GM23338 (cell line): Measurements from ENCODE around the gene SENP5. TPM values are rescaled to one million over a fixed set of nuclear protein-coding genes. Genes with fewer than 3 reads are reported as not detected.

Source experiments
- ATAC-seq: fragments of 200-7000 bp; cut with Tn5 transposase; 3 replicates; pipeline ENCODE4 v1.9.1; 2020
- DNase-seq: peaks from one replicate; pipeline ENCODE4 v3.0.0-alpha.2; 2015; ENCODE audit warnings: low spot score
- H2AFZ ChIP-seq: fragments of 200-600 bp; sonication (generic); 2 replicates; pipeline ENCODE4 v1.8.0; 2016; ENCODE audit warnings: antibody characterized with exemption, mild to moderate bottlenecking, moderate library complexity
- H3F3A ChIP-seq: fragments of 200-600 bp; sonication (generic); replicated peaks from 2 replicates; pipeline ENCODE4 v1.8.0; 2017; ENCODE audit warnings: antibody characterized with exemption, mixed run types, low read depth
- H3K27ac ChIP-seq: fragments of 200-600 bp; sonication (generic); 2 replicates; pipeline ENCODE4 v1.6.1; 2016; ENCODE audit warnings: low read depth
- H3K27me3 ChIP-seq: fragments of 200-600 bp; sonication (generic); 2 replicates; pipeline ENCODE4 v1.8.0; 2016; ENCODE audit warnings: mild to moderate bottlenecking, mixed run types, moderate library complexity; ENCODE audit not compliant: insufficient read depth
- H3K36me3 ChIP-seq: fragments of 200-600 bp; sonication (generic); 2 replicates; pipeline ENCODE4 v1.8.0; 2016; ENCODE audit warnings: mild to moderate bottlenecking; ENCODE audit not compliant: insufficient read depth
- H3K4me1 ChIP-seq: fragments of 200-600 bp; sonication (generic); 2 replicates; pipeline ENCODE4 v1.8.0; 2016; ENCODE audit warnings: mild to moderate bottlenecking, moderate library complexity; ENCODE audit not compliant: insufficient read depth
- H3K4me2 ChIP-seq: fragments of 200-600 bp; sonication (generic); 2 replicates; pipeline ENCODE4 v1.7.1; 2017; ENCODE audit warnings: mixed run types
- H3K4me3 ChIP-seq: fragments of 200-600 bp; sonication (generic); 2 replicates; pipeline ENCODE4 v1.6.1; 2016; ENCODE audit warnings: mixed run types
- H3K79me2 ChIP-seq: fragments of 200-600 bp; sonication (generic); replicated peaks from 2 replicates; pipeline ENCODE4 v1.8.0; 2017; ENCODE audit warnings: mild to moderate bottlenecking; ENCODE audit not compliant: insufficient read depth
- H3K9me2 ChIP-seq: fragments of 200-600 bp; sonication (generic); 2 replicates; pipeline ENCODE4 v1.8.0; 2017; ENCODE audit not compliant: insufficient read depth
- H4K20me1 ChIP-seq: fragments of 200-600 bp; sonication (generic); replicated peaks from 2 replicates; pipeline ENCODE4 v1.8.0; 2017; ENCODE audit warnings: mild to moderate bottlenecking; ENCODE audit not compliant: insufficient read depth
- H3K27ac Mint-ChIP-seq: 2 replicates; pipeline ENCODE4 v1.8.0; 2020; ENCODE audit warnings: inconsistent platforms, mild to moderate bottlenecking, moderate library complexity, mixed read lengths
- H3K27me3 Mint-ChIP-seq: 3 replicates; pipeline ENCODE4 v1.8.0; 2022; ENCODE audit warnings: low read depth, mild to moderate bottlenecking, moderate library complexity, mixed read lengths, inconsistent platforms; ENCODE audit not compliant: insufficient read depth, poor library complexity
- H3K36me3 Mint-ChIP-seq: 3 replicates; pipeline ENCODE4 v1.8.0; 2021; ENCODE audit warnings: low read depth, mild to moderate bottlenecking, inconsistent platforms, moderate library complexity, mixed read lengths
- H3K4me1 Mint-ChIP-seq: 3 replicates; pipeline ENCODE4 v1.8.0; 2020; ENCODE audit warnings: mild to moderate bottlenecking, inconsistent platforms, mixed read lengths
- H3K4me3 Mint-ChIP-seq: 3 replicates; pipeline ENCODE4 v1.8.0; 2021; ENCODE audit warnings: moderate library complexity, mild to moderate bottlenecking, inconsistent platforms, mixed read lengths
- H3K9me3 Mint-ChIP-seq: 3 replicates; pipeline ENCODE4 v1.8.0; 2020; ENCODE audit warnings: moderate library complexity, mild to moderate bottlenecking, inconsistent platforms, mixed read lengths
- CREB1 ChIP-seq: fragments of 250-450 bp; sonication (Bioruptor Pico); IDR thresholded peaks from 2 replicates; pipeline ENCODE4 v1.5.0; 2020; ENCODE audit warnings: low read depth, mild to moderate bottlenecking, moderate library complexity
- CTCF ChIP-seq, 2 experiments: fragments of 200-600 bp in 1 of 2; sonication (generic) in 1 of 2; conservative IDR thresholded peaks; 2 replicates each; pipeline versions ENCODE4 v1.5.1 to v1.6.1; 2016 to 2017; ENCODE audit warnings: antibody characterized with exemption in 2 of 2, low read depth in 2 of 2, mild to moderate bottlenecking in 2 of 2, moderate library complexity in 1 of 2
- ETS1 ChIP-seq: IDR thresholded peaks from 2 replicates; pipeline ENCODE4 v1.6.1; 2016; ENCODE audit warnings: antibody characterized with exemption
- EZH2 ChIP-seq: fragments of 200-600 bp; sonication (generic); IDR thresholded peaks from one replicate; pipeline ENCODE4 v1.8.0; 2017; ENCODE audit warnings: antibody characterized with exemption, mild to moderate bottlenecking, low read depth; ENCODE audit not compliant: unreplicated experiment
- EZH2phosphoT487 ChIP-seq: fragments of 200-600 bp; sonication (generic); IDR thresholded peaks from one replicate; pipeline ENCODE4 v1.8.1; 2018; ENCODE audit warnings: antibody characterized with exemption; ENCODE audit not compliant: unreplicated experiment
- JUNB ChIP-seq: IDR thresholded peaks from one replicate; pipeline ENCODE4 v1.6.1; 2016; ENCODE audit warnings: antibody characterized with exemption; ENCODE audit not compliant: unreplicated experiment
- NANOG ChIP-seq: IDR thresholded peaks from 2 replicates; pipeline ENCODE4 v1.6.1; 2016; ENCODE audit warnings: antibody characterized with exemption, borderline replicate concordance
- POLR2AphosphoS5 ChIP-seq: IDR thresholded peaks from 2 replicates; pipeline ENCODE4 v1.6.1; 2016; ENCODE audit warnings: antibody characterized with exemption, low read depth
- STAT1 ChIP-seq: IDR thresholded peaks from one replicate; pipeline ENCODE4 v1.6.1; 2016; ENCODE audit warnings: antibody characterized with exemption; ENCODE audit not compliant: unreplicated experiment
- ZNF114 ChIP-seq: fragments of 250-450 bp; sonication (Bioruptor Pico); IDR thresholded peaks from 2 replicates; pipeline ENCODE4 v1.5.0; 2020; ENCODE audit warnings: mild to moderate bottlenecking, moderate library complexity
- ZNF331 ChIP-seq: fragments of 250-450 bp; sonication (Bioruptor Pico); IDR thresholded peaks from 2 replicates; pipeline ENCODE4 v1.5.0; 2020; ENCODE audit warnings: low read depth, mild to moderate bottlenecking, moderate library complexity
- polyA plus RNA-seq: library from polyadenylated mRNA; unstranded; fragments of >200 nt; fragmentation: Nextera tagmentation; extraction: Ambion mirVana; gene quantifications from 2 replicates; pipeline ENCODE4 v1.2.1, GENCODE V29; 2016
- total RNA-seq: library from RNA; depleted of rRNA; stranded (reverse); fragments of >200 nt; shearing (Covaris generic); gene quantifications from 2 replicates; pipeline ENCODE4 v1.2.3, GENCODE V29; 2014
- TF ChIP-seq, protein P1 (sequence below): IDR thresholded peaks from one replicate; pipeline ENCODE4 v1.6.1; 2018; ENCODE audit warnings: antibody characterized with exemption; ENCODE audit not compliant: unreplicated experiment
- TF ChIP-seq, protein P2 (sequence below): fragments of 250-450 bp; sonication (Bioruptor Pico); IDR thresholded peaks from 2 replicates; pipeline ENCODE4 v1.5.0; 2020; ENCODE audit warnings: mild to moderate bottlenecking, moderate library complexity

SENP5 gene
- total and polyA plus RNA-seq, 2 experiments from 2014 or later, result 12.2 to 34.3 TPM

DNA sequence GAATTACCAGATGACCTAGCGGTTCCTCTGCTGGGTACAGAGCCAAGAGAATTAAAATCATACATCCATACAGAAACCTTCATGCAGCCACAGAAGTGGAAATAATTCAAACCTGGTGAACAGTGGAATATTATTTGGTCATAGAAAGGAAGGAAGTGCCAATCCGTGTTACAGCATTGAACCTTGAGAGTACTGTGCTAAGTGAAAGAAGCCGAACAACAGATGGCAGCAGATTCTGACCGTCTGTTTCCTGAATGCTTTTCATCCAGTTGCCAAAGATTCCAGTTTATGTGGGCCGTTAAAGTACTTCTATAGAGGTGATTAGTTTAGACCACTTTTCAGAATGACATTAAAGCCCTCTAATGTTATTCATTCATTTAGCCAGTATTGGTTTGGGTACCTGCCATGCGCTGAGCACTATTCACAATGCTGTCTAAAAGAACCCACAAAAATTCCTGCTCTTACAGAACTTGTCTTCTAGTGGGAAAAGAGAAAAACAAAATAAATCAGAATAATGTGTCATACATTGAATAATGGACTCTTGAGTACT lies 45.8 kb upstream of the SENP5 start:
- Histone ChIP-seq H3K4me1 (no peaks in the 10 kb centered on the region), H3K36me3 (peaks cover 70% of the 10 kb centered on the region), H3K79me2 (no peaks in the 10 kb centered on the region), H3K4me3 (no peak overlapping the region), H3K4me2 (no peak overlapping the region), H3K27me3 (no peaks in the 10 kb centered on the region), H3K27ac (no peak overlapping the region), H3F3A (no peaks in the 10 kb centered on the region; the same call in 1 of the 2 replicates), H2AFZ (no peak overlapping the region), H3K9me2 (no peaks in the 10 kb centered on the region), H4K20me1 (peaks cover 3% of the 10 kb centered on the region)
- no peaks in the 10 kb centered on the region; the same call in 2 of the 3 replicates for H3K9me3 Mint-ChIP-seq
- H3K4me1 Mint-ChIP-seq, result no peaks in the 10 kb centered on the region
- DNase-seq, result no peak
- peaks cover 70% of the 10 kb centered on the region for H3K36me3 Mint-ChIP-seq
- H3K4me3 Mint-ChIP-seq, result no peak overlapping the region
- H3K27me3 Mint-ChIP-seq, result peaks cover 2% of the 10 kb centered on the region
- H3K27ac Mint-ChIP-seq, result no peak overlapping the region
- TF ChIP-seq ZNF331 (no peak), NANOG (no peak), ETS1 (no peak), EZH2 (no peak), CREB1 (CRISPR knock-in tag) (no peak), POLR2AphosphoS5 (no peak), STAT1 (no peak), EZH2phosphoT487 (no peak), CTCF (conservative IDR thresholded peaks at IDR 0.05; ENCODE audit: low read depth in 2 of 2) (no peak), JUNB (no peak), ZNF114 (CRISPR knock-in tag) (no peak)
- TF ChIP-seq, protein P1, sequence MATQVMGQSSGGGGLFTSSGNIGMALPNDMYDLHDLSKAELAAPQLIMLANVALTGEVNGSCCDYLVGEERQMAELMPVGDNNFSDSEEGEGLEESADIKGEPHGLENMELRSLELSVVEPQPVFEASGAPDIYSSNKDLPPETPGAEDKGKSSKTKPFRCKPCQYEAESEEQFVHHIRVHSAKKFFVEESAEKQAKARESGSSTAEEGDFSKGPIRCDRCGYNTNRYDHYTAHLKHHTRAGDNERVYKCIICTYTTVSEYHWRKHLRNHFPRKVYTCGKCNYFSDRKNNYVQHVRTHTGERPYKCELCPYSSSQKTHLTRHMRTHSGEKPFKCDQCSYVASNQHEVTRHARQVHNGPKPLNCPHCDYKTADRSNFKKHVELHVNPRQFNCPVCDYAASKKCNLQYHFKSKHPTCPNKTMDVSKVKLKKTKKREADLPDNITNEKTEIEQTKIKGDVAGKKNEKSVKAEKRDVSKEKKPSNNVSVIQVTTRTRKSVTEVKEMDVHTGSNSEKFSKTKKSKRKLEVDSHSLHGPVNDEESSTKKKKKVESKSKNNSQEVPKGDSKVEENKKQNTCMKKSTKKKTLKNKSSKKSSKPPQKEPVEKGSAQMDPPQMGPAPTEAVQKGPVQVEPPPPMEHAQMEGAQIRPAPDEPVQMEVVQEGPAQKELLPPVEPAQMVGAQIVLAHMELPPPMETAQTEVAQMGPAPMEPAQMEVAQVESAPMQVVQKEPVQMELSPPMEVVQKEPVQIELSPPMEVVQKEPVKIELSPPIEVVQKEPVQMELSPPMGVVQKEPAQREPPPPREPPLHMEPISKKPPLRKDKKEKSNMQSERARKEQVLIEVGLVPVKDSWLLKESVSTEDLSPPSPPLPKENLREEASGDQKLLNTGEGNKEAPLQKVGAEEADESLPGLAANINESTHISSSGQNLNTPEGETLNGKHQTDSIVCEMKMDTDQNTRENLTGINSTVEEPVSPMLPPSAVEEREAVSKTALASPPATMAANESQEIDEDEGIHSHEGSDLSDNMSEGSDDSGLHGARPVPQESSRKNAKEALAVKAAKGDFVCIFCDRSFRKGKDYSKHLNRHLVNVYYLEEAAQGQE, result no peak
- TF ChIP-seq, protein P2, sequence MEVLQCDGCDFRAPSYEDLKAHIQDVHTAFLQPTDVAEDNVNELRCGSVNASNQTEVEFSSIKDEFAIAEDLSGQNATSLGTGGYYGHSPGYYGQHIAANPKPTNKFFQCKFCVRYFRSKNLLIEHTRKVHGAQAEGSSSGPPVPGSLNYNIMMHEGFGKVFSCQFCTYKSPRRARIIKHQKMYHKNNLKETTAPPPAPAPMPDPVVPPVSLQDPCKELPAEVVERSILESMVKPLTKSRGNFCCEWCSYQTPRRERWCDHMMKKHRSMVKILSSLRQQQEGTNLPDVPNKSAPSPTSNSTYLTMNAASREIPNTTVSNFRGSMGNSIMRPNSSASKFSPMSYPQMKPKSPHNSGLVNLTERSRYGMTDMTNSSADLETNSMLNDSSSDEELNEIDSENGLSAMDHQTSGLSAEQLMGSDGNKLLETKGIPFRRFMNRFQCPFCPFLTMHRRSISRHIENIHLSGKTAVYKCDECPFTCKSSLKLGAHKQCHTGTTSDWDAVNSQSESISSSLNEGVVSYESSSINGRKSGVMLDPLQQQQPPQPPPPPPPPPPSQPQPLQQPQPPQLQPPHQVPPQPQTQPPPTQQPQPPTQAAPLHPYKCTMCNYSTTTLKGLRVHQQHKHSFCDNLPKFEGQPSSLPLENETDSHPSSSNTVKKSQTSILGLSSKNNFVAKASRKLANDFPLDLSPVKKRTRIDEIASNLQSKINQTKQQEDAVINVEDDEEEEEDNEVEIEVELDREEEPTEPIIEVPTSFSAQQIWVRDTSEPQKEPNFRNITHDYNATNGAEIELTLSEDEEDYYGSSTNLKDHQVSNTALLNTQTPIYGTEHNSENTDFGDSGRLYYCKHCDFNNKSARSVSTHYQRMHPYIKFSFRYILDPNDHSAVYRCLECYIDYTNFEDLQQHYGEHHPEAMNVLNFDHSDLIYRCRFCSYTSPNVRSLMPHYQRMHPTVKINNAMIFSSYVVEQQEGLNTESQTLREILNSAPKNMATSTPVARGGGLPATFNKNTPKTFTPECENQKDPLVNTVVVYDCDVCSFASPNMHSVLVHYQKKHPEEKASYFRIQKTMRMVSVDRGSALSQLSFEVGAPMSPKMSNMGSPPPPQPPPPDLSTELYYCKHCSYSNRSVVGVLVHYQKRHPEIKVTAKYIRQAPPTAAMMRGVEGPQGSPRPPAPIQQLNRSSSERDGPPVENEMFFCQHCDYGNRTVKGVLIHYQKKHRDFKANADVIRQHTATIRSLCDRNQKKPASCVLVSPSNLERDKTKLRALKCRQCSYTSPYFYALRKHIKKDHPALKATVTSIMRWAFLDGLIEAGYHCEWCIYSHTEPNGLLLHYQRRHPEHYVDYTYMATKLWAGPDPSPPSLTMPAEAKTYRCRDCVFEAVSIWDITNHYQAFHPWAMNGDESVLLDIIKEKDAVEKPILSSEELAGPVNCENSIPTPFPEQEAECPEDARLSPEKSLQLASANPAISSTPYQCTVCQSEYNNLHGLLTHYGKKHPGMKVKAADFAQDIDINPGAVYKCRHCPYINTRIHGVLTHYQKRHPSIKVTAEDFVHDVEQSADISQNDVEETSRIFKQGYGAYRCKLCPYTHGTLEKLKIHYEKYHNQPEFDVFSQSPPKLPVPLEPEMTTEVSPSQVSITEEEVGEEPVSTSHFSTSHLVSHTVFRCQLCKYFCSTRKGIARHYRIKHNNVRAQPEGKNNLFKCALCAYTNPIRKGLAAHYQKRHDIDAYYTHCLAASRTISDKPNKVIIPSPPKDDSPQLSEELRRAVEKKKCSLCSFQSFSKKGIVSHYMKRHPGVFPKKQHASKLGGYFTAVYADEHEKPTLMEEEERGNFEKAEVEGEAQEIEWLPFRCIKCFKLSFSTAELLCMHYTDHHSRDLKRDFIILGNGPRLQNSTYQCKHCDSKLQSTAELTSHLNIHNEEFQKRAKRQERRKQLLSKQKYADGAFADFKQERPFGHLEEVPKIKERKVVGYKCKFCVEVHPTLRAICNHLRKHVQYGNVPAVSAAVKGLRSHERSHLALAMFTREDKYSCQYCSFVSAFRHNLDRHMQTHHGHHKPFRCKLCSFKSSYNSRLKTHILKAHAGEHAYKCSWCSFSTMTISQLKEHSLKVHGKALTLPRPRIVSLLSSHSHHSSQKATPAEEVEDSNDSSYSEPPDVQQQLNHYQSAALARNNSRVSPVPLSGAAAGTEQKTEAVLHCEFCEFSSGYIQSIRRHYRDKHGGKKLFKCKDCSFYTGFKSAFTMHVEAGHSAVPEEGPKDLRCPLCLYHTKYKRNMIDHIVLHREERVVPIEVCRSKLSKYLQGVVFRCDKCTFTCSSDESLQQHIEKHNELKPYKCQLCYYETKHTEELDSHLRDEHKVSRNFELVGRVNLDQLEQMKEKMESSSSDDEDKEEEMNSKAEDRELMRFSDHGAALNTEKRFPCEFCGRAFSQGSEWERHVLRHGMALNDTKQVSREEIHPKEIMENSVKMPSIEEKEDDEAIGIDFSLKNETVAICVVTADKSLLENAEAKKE (CRISPR knock-in tag), result no peak
- no peak for ATAC-seq
